Pancreas (tissue), 10 donors: ENCODE measurements around the gene SLC12A4. TPM values are rescaled to one million over a fixed set of nuclear protein-coding genes. Genes with fewer than 3 reads are reported as not detected.

Experiments used
- ATAC-seq, 4 donors: fragments of 200-7000 bp; cut with Tn5 transposase; one replicate each; pipeline versions ENCODE4 v1.8.0 to v1.9.1; 2020; ENCODE audit warnings: mild to moderate bottlenecking in 4 of 4, moderate library complexity in 4 of 4
- DNase-seq, 6 donors: peaks; one replicate each; pipeline ENCODE4 v3.0.0-alpha.2; 2020
- FAIRE-seq: peaks from 2 replicates; lab custom pipeline; 2012; peaks lifted over from hg19 to GRCh38; lab: Jason Lieb, UNC
- H3K27ac ChIP-seq, 4 donors: fragments of 200-600 bp; sonication (generic); 1 replicate in 3 of 4; 2 replicates in 1 of 4; pipeline versions ENCODE4 v1.5.0 to v1.8.0; 2020
- H3K27me3 ChIP-seq, 4 donors: fragments of 200-600 bp; one replicate each; pipeline ENCODE4 v1.8.0; 2021
- H3K36me3 ChIP-seq, 3 donors: fragments of 200-600 bp; sonication (generic) in 1 of 3; one replicate each; pipeline versions ENCODE4 v1.5.0 to v1.8.0; 2020 to 2021
- H3K4me1 ChIP-seq, 3 donors: fragments of 200-600 bp; one replicate each; pipeline ENCODE4 v1.8.0; 2021
- H3K4me3 ChIP-seq, 4 donors: fragments of 200-600 bp; sonication (generic) in 2 of 4; one replicate each; pipeline versions ENCODE4 v1.5.0 to v1.8.0; 2020 to 2021
- H3K9me3 ChIP-seq, 4 donors: fragments of 200-600 bp; one replicate each; pipeline ENCODE4 v1.8.0; 2021
- WGBS, 2 donors: extraction: QIAGEN DNeasy Blood & Tissue Kit; methylation state at CpG; one replicate each; pipeline ENCODE4 v1.1.7; 2013; 5-methylcytosine and 5-hydroxymethylcytosine counted together
- intact Hi-C, 3 donors: fragments of 100-400 bp; cut with DNase I; formaldehyde crosslinking; loops; one replicate each; pipeline versions ENCODE4 v1.11.1 to v1.14.2; 2022
- polyA plus RNA-seq, 2 donors: library from polyadenylated mRNA; stranded (reverse); fragments of 200-250 nt; gene quantifications; one replicate each; pipeline ENCODE4 v1.2.3, GENCODE V29; 2013
- total RNA-seq, 6 donors: library from RNA; stranded (reverse); fragmentation: NEBNext Ultra II Directional in 4 of 6; extraction: Animal tissue kit (Norgen Biotek cat#: 25700) in 4 of 6; gene quantifications; one replicate each; pipeline versions ENCODE4 v1.2.1 to v1.2.4, GENCODE V29; 2021 to 2023
- TF ChIP-seq, protein P1 (sequence below), 4 donors: fragments of 200-600 bp; sonication (generic) in 3 of 4; IDR thresholded peaks; one replicate each; pipeline versions ENCODE4 v1.5.0 to v1.8.0; 2021; ENCODE audit warnings: antibody characterized with exemption in 4 of 4
- donor health status: healthy with polysubstance abuse.
- donor health status: DM: no; HTN: no; CAD: no; lungs with moderate emphysema.
- donor health status: DM: no; HTN: no; CAD: no.
- donor health status: control.
- donor health status: control.
- donor health status: Bipolar disorder and iron deficiency.
- donor health status: DM: yes; HTN: yes; CAD: no.
- donor health status: DM: no; HTN: no; CAD: no.
- donor health status: DM: no; HTN: no; CAD: no.
- donor health status: DM: yes; HTN: yes; CAD: no.

SLC12A4 gene
- total and polyA plus RNA-seq, 8 donors: 15.8 to 46.4 (median 27.9) TPM

GRCh38 chr16:67934306-67935100, 33.9 kb downstream of the SLC12A4 start:
- TF ChIP-seq, protein P1, sequence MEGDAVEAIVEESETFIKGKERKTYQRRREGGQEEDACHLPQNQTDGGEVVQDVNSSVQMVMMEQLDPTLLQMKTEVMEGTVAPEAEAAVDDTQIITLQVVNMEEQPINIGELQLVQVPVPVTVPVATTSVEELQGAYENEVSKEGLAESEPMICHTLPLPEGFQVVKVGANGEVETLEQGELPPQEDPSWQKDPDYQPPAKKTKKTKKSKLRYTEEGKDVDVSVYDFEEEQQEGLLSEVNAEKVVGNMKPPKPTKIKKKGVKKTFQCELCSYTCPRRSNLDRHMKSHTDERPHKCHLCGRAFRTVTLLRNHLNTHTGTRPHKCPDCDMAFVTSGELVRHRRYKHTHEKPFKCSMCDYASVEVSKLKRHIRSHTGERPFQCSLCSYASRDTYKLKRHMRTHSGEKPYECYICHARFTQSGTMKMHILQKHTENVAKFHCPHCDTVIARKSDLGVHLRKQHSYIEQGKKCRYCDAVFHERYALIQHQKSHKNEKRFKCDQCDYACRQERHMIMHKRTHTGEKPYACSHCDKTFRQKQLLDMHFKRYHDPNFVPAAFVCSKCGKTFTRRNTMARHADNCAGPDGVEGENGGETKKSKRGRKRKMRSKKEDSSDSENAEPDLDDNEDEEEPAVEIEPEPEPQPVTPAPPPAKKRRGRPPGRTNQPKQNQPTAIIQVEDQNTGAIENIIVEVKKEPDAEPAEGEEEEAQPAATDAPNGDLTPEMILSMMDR (IDR thresholded peaks at IDR 0.05): no peak
- ATAC-seq (no peak), FAIRE-seq (no peak), DNase-seq (peak in 4 of 6 donors; percentile 36 to 83 (median 57))
- H3K9me3 ChIP-seq: no peaks in the 10 kb centered on the region
- peaks cover 0 to 5% (median 0%) of the 10 kb centered on the region in 3 donors for H3K36me3 ChIP-seq
- no peaks in the 10 kb centered on the region for H3K27me3 ChIP-seq
- H3K27ac ChIP-seq: peak overlapping the region in 3 of 4 donors; percentile 28 to 95 (median 85)
- intact Hi-C loops: loop anchor here in 2 of 3 donors (5.0 to 10.0 kb wide), 4 partner anchors 37 to 410 kb away; partner anchors contain the start of genes NRN1L (in 1 of the 2) and RIPOR1 (in 1 of the 2)
- WGBS, 2 donors: 28 to 30% methylated on average over 13 of the region's 13 CpGs
- peak overlapping the region in 3 of 4 donors; percentile 90 to 94 (median 92) for H3K4me3 ChIP-seq
- peaks cover 0 to 23% (median 4%) of the 10 kb centered on the region in 3 donors for H3K4me1 ChIP-seq

GRCh38 chr16:67933805-67934204, 34.6 kb downstream of the SLC12A4 start:
- Histone ChIP-seq H3K36me3 (peaks cover 0 to 5% (median 0%) of the 10 kb centered on the region in 3 donors), H3K4me1 (peaks cover 0 to 23% (median 8%) of the 10 kb centered on the region in 3 donors), H3K4me3 (peak overlapping the region in 2 of 4 donors; percentile 92 to 94), H3K27me3 (no peaks in the 10 kb centered on the region), H3K27ac (no peak overlapping the region), H3K9me3 (no peaks in the 10 kb centered on the region)
- FAIRE-seq: no peak
- TF ChIP-seq, protein P1 (IDR thresholded peaks at IDR 0.05): no peak
- 54 to 66% methylated on average over 7 of the region's 7 CpGs for WGBS, 2 donors
- peak in 2 of 6 donors; percentile 27 to 44 for DNase-seq
- no peak for ATAC-seq
- intact Hi-C loops: loop anchor here in 2 of 3 donors (5.0 to 10.0 kb wide), 4 partner anchors 37 to 409 kb away; partner anchors contain the start of genes NRN1L (in 1 of the 2) and RIPOR1 (in 1 of the 2)

DNA sequence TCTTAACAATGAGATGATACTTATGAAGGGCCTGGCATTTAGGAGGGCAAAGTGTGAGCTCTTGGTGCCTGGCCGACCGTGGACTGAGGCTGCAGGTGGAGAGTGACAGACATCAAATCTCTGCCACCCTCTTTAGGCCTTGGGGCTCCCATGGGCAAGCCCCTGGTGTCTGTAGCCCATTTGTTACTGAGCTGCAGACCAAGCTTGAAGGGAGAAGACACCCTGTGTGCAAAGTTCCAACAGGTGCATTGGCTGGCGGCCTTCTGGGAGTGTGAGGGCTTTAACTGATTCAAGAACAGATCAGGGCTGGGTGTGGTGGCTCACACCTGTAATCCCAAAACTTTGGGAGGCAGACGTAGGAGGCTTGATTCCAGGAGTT, 36.0 kb downstream of the SLC12A4 start:
- WGBS, 2 donors: 47 to 53% methylated on average over 4 of the region's 4 CpGs
- peaks cover 0 to 5% (median 0%) of the 10 kb centered on the region in 3 donors for H3K36me3 ChIP-seq
- no peaks in the 10 kb centered on the region for H3K9me3 ChIP-seq
- peaks cover 0 to 21% (median 8%) of the 10 kb centered on the region in 3 donors for H3K4me1 ChIP-seq
- no peak for FAIRE-seq
- no peaks in the 10 kb centered on the region for H3K27me3 ChIP-seq
- DNase-seq: peak in 1 of 6 donors; percentile 51
- peak overlapping the region; percentile 33 to 78 (median 64) for H3K27ac ChIP-seq
- TF ChIP-seq, protein P1 (IDR thresholded peaks at IDR 0.05): no peak
- no peak overlapping the region for H3K4me3 ChIP-seq
- intact Hi-C loops: loop anchor here in 2 of 3 donors (5.0 to 10.0 kb wide), 4 partner anchors 35 to 408 kb away; partner anchors contain the start of genes NRN1L (in 1 of the 2) and RIPOR1 (in 1 of the 2)
- no peak for ATAC-seq

GRCh38 chr16:67931712-67932461, 36.5 kb downstream of the SLC12A4 start, which contains the start of gene CTRL:
TSS of gene CTRL (minus strand) at chr16:67931862. CDS start at chr16:67931852, 10 bp downstream.
- 43 to 50% methylated on average over 15 of the region's 15 CpGs for WGBS, 2 donors
- Histone ChIP-seq H3K4me3 (peak within 1 kb of the TSS; percentile 31 to 43 (median 43)), H3K27ac (peak within 1 kb of the TSS; percentile 33 to 80 (median 74)), H3K36me3 (peaks cover 0 to 5% (median 0%) of the 10 kb centered on the region in 3 donors), H3K9me3 (no peaks in the 10 kb centered on the region), H3K27me3 (no peaks in the 10 kb centered on the region), H3K4me1 (peaks cover 0 to 16% (median 8%) of the 10 kb centered on the region in 3 donors)
- TF ChIP-seq, protein P1 (IDR thresholded peaks at IDR 0.05): peak in 1 of 4 donors; percentile 8
- FAIRE-seq: no peak
- intact Hi-C loops: loop anchor here in 2 of 3 donors (5.0 to 10.0 kb wide), 4 partner anchors 35 to 407 kb away; partner anchors contain the start of genes NRN1L (in 1 of the 2) and RIPOR1 (in 1 of the 2)
- peak in 5 of 6 donors; percentile 85 to 93 (median 86) for DNase-seq
- ATAC-seq: peak in 3 of 4 donors; percentile 12 to 29 (median 26)
